Upper lobe of left lung (tissue), 4 donors: ENCODE results near the gene CD34.

Experiments
- EP300 ChIP-seq, 4 donors: sonication (generic); formaldehyde crosslinking; IDR thresholded peaks; one replicate each; pipeline ENCODE4 v1.5.1; 2017; ENCODE audit warnings: antibody characterized with exemption in 4 of 4, control low read depth in 2 of 4
- POLR2A ChIP-seq, 4 donors: fragments of 450-650 bp; IDR thresholded peaks; one replicate each; pipeline ENCODE4 v1.5.1; 2016 to 2017; ENCODE audit warnings: antibody characterized with exemption in 4 of 4, mild to moderate bottlenecking in 2 of 4
- POLR2AphosphoS5 ChIP-seq, 2 donors: sonication (generic); formaldehyde crosslinking; IDR thresholded peaks; one replicate each; pipeline ENCODE4 v1.5.1; 2017; ENCODE audit warnings: antibody characterized with exemption in 2 of 2
- TF ChIP-seq, protein P1 (sequence below), 6 experiments: fragments of 450-650 bp in 4 of 6; fragments of 200-600 bp in 2 of 6; sonication (generic) in 2 of 6; IDR thresholded peaks; one replicate each; pipeline ENCODE4 v1.5.1; 2016 to 2019; ENCODE audit warnings: antibody characterized with exemption in 6 of 6

DNA sequence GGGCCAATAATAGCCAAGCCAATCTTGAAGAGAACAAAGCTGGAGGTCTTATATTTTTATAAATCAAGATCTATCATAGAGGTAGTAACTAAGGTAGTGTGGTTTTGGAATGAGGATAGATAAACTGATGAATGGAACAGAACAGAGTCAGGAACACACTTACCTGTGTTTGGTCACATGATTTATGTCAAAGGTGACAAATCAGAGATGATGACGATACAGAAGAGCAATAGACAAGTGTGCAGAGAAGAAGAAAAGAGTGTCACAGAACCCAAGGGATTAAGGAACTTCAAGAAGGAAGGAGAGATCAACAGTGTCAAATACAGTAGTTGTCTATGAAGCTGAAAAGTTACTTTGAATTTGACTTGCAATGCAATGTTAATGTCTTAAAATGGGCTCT, 16.1 kb upstream of the CD34 start:
- TF ChIP-seq POLR2AphosphoS5 (IDR thresholded peaks at IDR 0.05) (no peak), POLR2A (IDR thresholded peaks at IDR 0.05) (no peak), EP300 (IDR thresholded peaks at IDR 0.05) (no peak)
- TF ChIP-seq, protein P1, sequence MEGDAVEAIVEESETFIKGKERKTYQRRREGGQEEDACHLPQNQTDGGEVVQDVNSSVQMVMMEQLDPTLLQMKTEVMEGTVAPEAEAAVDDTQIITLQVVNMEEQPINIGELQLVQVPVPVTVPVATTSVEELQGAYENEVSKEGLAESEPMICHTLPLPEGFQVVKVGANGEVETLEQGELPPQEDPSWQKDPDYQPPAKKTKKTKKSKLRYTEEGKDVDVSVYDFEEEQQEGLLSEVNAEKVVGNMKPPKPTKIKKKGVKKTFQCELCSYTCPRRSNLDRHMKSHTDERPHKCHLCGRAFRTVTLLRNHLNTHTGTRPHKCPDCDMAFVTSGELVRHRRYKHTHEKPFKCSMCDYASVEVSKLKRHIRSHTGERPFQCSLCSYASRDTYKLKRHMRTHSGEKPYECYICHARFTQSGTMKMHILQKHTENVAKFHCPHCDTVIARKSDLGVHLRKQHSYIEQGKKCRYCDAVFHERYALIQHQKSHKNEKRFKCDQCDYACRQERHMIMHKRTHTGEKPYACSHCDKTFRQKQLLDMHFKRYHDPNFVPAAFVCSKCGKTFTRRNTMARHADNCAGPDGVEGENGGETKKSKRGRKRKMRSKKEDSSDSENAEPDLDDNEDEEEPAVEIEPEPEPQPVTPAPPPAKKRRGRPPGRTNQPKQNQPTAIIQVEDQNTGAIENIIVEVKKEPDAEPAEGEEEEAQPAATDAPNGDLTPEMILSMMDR (IDR thresholded peaks at IDR 0.05): no peak
